ENCODE data around the gene DLL4.

Gene DLL4

DNA sequence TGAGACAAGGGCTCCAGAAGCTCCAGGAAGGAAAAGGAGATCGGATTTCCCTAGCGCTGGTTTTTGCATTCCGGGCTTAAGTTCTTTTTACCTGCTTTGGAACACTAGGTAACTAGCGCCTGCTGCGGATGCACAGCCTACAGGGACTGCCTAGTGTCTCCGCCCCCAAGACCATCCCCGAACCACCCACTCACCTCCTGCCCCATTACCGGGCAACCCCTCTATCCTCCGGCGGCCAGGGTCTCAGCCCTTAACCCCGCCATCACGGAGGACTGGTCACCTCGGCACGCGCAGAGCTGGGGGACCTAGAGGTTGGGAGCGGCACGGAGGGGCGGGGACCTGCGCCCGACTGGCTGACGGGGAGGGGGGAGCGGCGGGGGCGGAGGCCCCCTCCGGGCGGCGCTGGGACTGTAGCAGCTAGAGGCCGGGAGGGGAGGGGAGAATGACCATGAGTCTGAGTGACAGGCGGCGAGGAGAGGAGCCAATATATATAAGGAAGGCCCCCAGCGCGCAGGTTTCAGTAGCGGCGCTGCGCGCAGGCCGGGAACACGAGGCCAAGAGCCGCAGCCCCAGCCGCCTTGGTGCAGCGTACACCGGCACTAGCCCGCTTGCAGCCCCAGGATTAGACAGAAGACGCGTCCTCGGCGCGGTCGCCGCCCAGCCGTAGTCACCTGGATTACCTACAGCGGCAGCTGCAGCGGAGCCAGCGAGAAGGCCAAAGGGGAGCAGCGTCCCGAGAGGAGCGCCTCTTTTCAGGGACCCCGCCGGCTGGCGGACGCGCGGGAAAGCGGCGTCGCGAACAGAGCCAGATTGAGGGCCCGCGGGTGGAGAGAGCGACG lies at the start of gene DLL4:
Gene DLL4 (plus strand): TSS at position 520 of the 839 bp plus-strand sequence. CDS start 329 bp downstream, outside the sequence.
- no peak for DNase-seq (ENCODE audit: low read depth in 2 of 2)

DNA sequence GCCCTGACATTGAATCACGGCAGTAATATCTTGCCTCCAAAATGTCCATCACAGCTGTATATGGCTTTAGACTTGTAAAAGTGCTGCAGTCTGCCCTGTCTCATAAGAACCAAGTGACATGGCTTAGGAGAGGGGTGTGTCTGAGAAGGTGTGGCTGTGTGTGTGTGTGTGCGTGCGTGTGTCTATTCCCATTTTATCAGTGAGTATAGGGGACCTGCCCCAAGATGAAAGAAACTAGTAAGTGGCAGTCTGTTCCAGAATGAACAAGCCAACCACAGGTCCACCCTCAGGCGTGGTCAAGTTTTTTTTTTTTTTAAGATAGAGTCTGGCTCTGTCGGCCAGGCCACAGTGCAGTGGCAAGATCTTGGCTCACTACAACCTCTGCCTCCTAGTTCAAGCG lies 49.5 kb upstream of the DLL4 start:
- DNase-seq (ENCODE audit: low read depth in 2 of 2) = no peak

GRCh38 chr15:40881351-40881750 lies 47.8 kb upstream of the DLL4 start:
- no peak for DNase-seq (ENCODE audit: low read depth in 2 of 2)

- no peak for DNase-seq (ENCODE audit: low read depth in 2 of 2)
These were observed 42.6 kb upstream of the DLL4 start for GRCh38 chr15:40886586-40886985.

- no peak for DNase-seq (ENCODE audit: low read depth in 2 of 2)
These were observed 40.0 kb upstream of the DLL4 start for GRCh38 chr15:40889112-40889511.

DNA sequence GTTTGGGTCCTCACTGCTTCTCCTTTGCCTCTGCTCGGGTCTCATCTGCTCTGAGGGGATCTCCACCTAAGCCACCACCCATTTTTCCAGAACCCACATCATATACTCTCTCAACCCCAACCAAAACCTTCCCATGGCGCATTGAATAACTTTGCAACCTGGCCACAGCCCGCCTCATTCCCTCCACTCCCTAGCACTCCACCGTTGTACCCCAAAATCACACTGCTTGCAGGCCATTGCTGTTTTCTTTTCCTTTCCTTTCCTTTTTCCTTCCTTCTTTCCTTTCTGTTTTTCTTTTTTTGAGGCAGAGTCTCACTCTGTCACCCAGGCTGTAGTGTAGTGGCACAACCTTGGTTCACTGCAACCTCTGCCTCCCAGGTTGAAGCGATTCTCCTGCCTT lies 38.0 kb upstream of the DLL4 start:
- no peak for DNase-seq (ENCODE audit: low read depth in 2 of 2)

DNA sequence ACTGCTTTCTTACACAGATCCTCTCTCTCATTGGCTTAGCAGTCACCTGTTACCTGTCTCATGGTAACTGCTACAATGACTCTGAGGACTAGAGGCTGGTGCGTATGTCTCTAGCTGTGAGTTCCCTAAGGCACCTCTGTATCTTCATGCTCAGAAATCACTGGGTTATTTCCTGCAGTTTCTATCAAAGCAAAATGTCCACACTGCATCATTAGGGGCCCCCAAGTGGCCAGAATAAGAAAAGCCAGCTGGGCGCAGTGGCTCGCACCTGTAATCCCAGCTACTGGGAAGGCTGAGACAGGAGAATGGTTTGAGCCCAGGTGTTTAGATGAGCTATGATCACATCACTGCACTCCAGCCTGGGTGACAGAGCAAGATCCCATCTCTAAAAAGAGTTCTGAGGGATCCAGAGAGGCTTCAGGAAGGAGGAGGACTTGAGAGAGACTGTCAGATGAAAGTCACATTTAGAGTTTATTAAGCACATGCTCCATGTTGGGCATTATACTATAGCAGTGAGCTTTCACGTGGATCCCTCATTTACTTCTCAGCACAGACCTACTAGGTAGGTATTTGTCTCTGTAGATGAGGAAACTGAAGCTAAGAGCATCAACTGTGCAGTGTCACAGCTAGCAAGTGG lies 37.2 kb upstream of the DLL4 start:
- DNase-seq (ENCODE audit: low read depth in 2 of 2) = no peak

DNA sequence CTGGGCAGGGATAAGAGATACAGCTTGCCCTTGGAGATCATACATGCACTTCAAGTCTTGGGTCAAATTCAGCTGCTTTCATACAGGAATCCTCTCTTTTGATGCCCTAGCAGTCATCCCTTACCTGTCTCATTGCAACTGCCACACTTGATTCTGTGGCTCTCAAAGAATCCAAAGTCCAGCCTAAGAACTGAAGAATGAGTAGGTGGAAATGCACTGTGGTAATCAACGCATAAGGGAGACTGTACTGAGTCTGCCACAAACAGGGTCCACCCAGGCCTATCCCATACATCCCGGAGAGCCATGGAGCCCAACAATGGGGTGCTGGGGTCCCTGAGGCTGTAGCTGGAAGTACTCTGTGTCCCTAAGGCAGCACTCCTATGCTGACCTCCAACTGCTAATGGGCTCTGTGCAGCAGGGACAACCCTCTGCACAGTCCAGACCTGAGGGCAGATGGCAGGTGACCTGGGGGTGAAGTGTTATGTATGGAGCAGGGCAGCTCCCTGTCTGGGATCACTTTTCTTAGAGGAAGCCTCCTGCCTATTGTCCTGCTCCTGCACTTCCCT lies 36.6 kb upstream of the DLL4 start:
- no peak for DNase-seq (ENCODE audit: low read depth in 2 of 2)

DNA sequence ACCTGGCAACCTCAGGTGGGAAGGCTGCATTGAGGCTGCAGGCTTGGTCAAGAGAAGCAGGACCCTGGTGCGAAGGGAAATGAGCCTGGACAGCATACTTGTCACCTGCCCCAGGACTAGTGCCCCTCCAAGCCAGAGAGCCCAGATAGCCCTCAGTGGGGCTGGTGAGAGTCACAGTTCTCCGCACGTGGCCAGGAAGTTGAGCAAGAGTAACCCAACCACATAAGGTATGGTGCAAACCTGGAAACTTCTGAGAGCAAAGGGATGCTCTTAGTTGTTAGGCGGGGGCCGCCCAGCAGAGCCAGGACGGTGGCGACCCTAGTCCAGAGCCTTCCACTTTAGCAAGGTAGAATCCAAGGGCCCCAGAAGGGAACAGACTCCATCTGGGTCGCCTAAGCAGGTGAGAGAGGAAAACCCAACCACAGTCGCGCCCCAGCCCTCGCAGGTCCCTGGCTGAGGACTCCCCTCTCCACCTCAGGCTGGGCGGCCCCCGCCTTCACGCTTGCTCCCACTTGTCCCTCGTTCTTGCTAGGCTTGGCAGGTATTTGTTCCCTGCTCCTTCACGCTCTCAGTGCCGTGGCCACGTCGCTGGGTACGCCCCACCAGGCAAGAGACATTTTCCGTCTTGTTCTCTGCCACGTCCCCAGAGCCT lies 36.0 kb upstream of the DLL4 start:
- no peak for DNase-seq (ENCODE audit: low read depth in 2 of 2)

DNA sequence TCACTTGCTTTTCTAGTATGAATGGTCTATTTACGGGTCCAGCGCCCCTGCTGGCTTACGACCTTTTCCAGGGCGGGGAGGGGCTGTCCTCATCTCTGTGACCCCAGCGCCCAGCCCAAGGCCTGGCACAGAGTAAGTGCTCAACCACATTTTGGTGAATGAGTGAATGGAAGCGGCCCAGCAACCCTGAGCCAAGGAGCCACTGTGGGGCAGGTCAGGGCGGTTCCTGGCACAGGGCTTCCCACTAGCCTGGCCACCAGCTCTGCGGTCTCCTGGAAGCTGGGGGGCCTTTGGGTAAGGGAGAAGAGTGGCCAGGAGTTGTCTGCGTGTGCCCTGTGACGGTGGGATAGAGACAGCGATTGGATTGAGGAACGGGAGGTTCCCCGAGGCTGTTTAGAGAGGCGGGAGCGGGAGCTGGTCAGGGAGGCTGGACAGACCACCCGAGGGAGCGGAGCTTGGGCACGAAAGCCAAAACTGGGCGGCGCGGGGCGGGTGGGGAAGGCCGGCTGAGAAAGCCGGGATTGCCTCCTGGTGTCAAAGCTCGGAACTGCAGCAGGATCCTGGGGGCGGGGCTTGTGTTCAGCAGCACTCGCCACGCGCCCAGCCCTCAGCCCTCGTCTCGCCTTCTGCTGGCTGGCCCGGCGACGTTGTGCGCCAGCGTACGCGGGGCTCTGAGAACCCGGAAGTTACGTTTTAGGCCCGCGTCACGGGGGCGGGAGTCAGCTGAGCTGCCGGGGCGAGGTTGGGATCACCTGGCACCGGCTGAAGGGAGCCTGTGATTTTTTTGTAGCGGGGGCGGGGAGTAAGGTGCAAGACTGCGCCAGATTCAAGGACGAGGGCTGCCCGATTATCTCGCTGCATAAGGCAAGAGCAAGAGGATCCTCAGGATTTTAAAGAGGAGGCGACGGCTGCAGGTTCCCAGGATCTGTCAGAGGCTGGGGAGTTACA lies 35.1 kb upstream of the DLL4 start, which contains the start of gene VPS18:
Gene VPS18 (plus strand): TSS at position 718 of the 948 bp plus-strand sequence. CDS start 319 bp downstream, outside the sequence.
- DNase-seq (ENCODE audit: low read depth in 2 of 2) = peak; percentile 96 to 97

DNA sequence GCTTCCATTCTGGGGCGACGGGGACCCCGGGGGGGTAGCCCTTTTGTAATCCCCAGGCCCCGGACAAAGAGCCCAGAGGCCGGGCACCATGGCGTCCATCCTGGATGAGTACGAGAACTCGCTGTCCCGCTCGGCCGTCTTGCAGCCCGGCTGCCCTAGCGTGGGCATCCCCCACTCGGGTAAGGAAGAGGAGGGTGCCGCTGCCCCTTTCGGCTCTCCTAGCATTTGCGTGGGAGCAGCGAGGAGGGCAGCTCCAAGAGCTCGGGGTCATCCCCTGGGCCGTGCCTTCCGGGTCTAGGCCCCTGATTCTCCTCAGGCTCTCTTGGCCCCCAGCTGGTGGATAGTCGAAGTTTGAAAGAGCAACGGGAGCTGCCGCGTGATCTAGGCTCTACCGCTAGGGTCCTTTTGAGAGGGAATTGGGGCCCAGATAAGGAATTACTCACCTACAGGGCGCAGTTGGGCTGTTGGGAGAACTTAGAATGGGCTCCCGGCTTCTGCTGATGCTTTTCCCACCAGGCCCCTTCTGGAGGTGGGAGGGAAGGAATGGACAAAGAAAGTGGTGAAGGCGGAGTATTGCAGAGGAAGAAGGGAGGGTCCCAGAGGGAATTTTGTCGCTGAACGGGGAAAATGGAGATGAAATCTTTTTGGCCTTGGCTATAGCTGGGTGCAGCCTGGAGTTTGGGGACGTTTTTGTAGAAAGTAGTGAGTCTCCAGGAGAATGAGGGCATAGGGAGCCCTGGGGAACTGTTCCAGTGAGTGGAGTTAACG lies 34.3 kb upstream of the DLL4 start:
- DNase-seq (ENCODE audit: low read depth in 2 of 2) = peak in 1 of 2 donors; percentile 24

DNA sequence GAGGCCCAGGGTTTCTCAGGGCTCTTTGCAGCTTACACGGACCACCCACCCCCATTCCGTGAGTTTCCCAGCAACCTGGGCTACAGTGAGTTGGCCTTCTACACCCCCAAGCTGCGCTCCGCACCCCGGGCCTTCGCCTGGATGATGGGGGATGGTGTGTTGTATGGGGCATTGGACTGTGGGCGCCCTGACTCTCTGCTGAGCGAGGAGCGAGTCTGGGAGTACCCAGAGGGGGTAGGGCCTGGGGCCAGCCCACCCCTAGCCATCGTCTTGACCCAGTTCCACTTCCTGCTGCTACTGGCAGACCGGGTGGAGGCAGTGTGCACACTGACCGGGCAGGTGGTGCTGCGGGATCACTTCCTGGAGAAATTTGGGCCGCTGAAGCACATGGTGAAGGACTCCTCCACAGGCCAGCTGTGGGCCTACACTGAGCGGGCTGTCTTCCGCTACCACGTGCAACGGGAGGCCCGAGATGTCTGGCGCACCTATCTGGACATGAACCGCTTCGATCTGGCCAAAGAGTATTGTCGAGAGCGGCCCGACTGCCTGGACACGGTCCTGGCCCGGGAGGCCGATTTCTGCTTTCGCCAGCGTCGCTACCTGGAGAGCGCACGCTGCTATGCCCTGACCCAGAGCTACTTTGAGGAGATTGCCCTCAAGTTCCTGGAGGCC lies 29.5 kb upstream of the DLL4 start:
- DNase-seq (ENCODE audit: low read depth in 2 of 2) = no peak

GRCh38 chr15:40900256-40901052 lies 28.7 kb upstream of the DLL4 start:
- no peak for DNase-seq (ENCODE audit: low read depth in 2 of 2)

- no peak for DNase-seq (ENCODE audit: low read depth in 2 of 2)
These were observed 28.1 kb upstream of the DLL4 start for GRCh38 chr15:40901053-40901443.

DNA sequence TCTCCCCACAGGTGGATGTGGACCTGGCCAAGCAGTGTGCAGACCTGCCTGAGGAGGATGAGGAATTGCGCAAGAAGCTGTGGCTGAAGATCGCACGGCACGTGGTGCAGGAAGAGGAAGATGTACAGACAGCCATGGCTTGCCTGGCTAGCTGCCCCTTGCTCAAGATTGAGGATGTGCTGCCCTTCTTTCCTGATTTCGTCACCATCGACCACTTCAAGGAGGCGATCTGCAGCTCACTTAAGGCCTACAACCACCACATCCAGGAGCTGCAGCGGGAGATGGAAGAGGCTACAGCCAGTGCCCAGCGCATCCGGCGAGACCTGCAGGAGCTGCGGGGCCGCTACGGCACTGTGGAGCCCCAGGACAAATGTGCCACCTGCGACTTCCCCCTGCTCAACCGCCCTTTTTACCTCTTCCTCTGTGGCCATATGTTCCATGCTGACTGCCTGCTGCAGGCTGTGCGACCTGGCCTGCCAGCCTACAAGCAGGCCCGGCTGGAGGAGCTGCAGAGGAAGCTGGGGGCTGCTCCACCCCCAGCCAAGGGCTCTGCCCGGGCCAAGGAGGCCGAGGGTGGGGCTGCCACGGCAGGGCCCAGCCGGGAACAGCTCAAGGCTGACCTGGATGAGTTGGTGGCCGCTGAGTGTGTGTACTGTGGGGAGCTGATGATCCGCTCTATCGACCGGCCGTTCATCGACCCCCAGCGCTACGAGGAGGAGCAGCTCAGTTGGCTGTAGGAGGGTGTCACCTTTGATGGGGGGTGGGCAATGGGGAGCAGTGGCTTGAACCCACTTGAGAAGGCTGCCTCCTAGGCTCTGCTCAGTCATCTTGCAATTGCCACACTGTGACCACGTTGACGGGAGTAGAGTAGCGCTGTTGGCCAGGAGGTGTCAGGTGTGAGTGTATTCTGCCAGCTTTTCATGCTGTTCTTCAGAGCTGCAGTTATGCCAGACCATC lies 26.3 kb upstream of the DLL4 start:
- DNase-seq (ENCODE audit: low read depth in 2 of 2) = no peak

DNA sequence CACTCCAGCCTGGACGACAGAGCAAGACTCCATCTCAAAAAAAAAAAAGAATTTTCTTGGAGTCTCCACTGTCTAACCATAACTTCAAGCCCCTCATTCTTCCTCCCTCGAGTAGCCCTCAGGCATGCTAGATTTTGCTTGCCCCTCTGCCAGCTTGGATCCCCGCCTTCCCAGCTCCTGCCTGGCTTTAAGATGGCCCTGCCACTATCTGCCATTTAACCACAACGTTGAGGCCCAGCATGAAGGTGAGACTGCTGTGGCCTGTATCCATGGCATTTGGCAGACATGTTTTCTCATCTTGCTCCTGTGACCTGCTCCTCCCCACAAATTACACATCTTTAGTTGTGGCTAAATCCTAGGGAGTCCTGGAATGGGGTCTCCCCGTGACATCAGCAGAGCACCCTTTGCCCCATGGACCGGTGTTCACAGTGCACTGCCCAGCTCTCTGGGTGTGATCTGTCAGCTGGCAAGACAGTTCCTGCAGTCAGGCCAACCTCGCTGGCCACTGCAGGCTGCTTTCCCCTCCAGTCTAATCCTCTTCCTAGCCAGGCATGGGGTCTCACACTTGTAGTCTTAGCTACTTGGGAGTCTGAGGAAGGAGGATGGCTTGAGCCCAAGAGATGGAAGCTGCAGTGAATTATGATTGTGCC lies 24.5 kb upstream of the DLL4 start:
- no peak for DNase-seq (ENCODE audit: low read depth in 2 of 2)

All from stimulated activated CD8-positive, alpha-beta memory T cell treated with anti-CD3 and anti-CD28 coated beads, Interleukin-15, amount 100 ng/mL, for 4 hours (primary cell).